Thyroid gland (tissue), 4 donors: Measurements from ENCODE around the gene NUPR1. TPM values are rescaled to one million over a fixed set of nuclear protein-coding genes. Genes with fewer than 3 reads are reported as not detected.
"Not testable (repeated sequence)": the region's sequence is repeated elsewhere in the genome, so short reads cannot be mapped to it uniquely, and the experiment has no call there.

Experiments used
- DNase-seq, 2 donors: peaks; one replicate each; pipeline ENCODE4 v3.0.0-alpha.2; 2019
- H3K27ac ChIP-seq, 3 donors: fragments of 200-600 bp; sonication (generic); 1 replicate in 2 of 3; 2 replicates in 1 of 3; pipeline ENCODE4 v1.5.1; 2016 to 2019; ENCODE audit warnings: mild to moderate bottlenecking in 1 of 3, moderate library complexity in 1 of 3
- H3K27me3 ChIP-seq: fragments of 200-600 bp; sonication (generic); one replicate; pipeline ENCODE4 v1.5.1; 2019
- H3K36me3 ChIP-seq, 2 donors: fragments of 200-600 bp; sonication (generic); one replicate each; pipeline ENCODE4 v1.5.1; 2016 to 2019
- H3K4me1 ChIP-seq, 2 donors: fragments of 200-600 bp; sonication (generic); one replicate each; pipeline ENCODE4 v1.5.1; 2017 to 2019
- H3K4me3 ChIP-seq, 3 donors: fragments of 200-600 bp; sonication (generic); replicated peaks in 1 of 3; 1 replicate in 2 of 3; 2 replicates in 1 of 3; pipeline ENCODE4 v1.5.1; 2016; ENCODE audit warnings: mild to moderate bottlenecking in 1 of 3
- H3K9me3 ChIP-seq: fragments of 200-600 bp; sonication (generic); one replicate; pipeline ENCODE4 v1.5.1; 2017
- POLR2A ChIP-seq, 2 donors: fragments of 450-650 bp; IDR thresholded peaks; one replicate each; pipeline ENCODE4 v1.6.1; 2017; ENCODE audit warnings: antibody characterized with exemption in 2 of 2, mild to moderate bottlenecking in 2 of 2, moderate library complexity in 1 of 2
- WGBS, 2 donors: methylation state at CpG; one replicate each; pipeline ENCODE4 v1.1.5; 2017; 5-methylcytosine and 5-hydroxymethylcytosine counted together
- intact Hi-C: fragments of 100-400 bp; cut with DNase I; formaldehyde crosslinking; loops from one replicate; pipeline ENCODE4 v1.15.1; 2023
- total RNA-seq, 4 donors: library from RNA; depleted of rRNA; stranded (reverse); fragments of >200 nt; gene quantifications; one replicate each; pipeline ENCODE4 v1.2.3, GENCODE V29; 2016
- TF ChIP-seq, protein P1 (sequence below), 6 experiments: fragments of 200-600 bp in 3 of 6; fragments of 450-650 bp in 3 of 6; sonication (generic) in 3 of 6; IDR thresholded peaks; one replicate each; pipeline ENCODE4 v1.5.1; 2016 to 2019; ENCODE audit warnings: antibody characterized with exemption in 6 of 6, mild to moderate bottlenecking in 2 of 6, inconsistent platforms in 1 of 6, moderate library complexity in 1 of 6

NUPR1 gene
- total RNA-seq, 4 donors from 2014 or later = 53.3 to 1,103 (median 535) TPM

DNA sequence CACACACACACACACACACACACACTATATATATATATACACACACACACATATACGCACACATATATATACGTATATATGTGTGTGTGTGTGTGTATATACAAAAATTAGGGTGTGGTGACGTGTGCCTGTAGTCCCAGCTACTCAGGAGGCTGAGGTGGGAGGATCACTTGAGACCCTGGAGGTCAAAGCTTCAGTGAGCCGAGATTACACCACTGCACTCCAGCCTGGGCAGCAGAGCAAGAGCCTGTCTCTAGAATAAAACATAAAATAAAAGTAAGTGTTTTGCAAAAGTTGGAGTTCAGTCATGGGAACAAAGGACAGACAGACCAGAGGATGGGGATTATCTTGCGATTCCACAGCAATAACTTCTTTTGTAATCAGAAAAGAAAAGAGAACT lies 10.8 kb downstream of the NUPR1 start:
- peak overlapping the region; percentile 73 to 80 (median 78) for H3K27ac ChIP-seq
- no peak overlapping the region for H3K4me3 ChIP-seq
- no peaks in the 10 kb centered on the region for H3K36me3 ChIP-seq
- DNase-seq = no peak
- 87 to 95% methylated on average over 5 of the region's 5 CpGs for WGBS, 2 donors
- TF ChIP-seq, protein P1, sequence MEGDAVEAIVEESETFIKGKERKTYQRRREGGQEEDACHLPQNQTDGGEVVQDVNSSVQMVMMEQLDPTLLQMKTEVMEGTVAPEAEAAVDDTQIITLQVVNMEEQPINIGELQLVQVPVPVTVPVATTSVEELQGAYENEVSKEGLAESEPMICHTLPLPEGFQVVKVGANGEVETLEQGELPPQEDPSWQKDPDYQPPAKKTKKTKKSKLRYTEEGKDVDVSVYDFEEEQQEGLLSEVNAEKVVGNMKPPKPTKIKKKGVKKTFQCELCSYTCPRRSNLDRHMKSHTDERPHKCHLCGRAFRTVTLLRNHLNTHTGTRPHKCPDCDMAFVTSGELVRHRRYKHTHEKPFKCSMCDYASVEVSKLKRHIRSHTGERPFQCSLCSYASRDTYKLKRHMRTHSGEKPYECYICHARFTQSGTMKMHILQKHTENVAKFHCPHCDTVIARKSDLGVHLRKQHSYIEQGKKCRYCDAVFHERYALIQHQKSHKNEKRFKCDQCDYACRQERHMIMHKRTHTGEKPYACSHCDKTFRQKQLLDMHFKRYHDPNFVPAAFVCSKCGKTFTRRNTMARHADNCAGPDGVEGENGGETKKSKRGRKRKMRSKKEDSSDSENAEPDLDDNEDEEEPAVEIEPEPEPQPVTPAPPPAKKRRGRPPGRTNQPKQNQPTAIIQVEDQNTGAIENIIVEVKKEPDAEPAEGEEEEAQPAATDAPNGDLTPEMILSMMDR (IDR thresholded peaks at IDR 0.05) = no peak
- TF ChIP-seq POLR2A (IDR thresholded peaks at IDR 0.05) = no peak
- no peaks in the 10 kb centered on the region for H3K9me3 ChIP-seq
- H3K4me1 ChIP-seq = peaks cover 59 to 73% of the 10 kb centered on the region in 2 donors
- intact Hi-C loops = no loop called here
- no peaks in the 10 kb centered on the region for H3K27me3 ChIP-seq

DNA sequence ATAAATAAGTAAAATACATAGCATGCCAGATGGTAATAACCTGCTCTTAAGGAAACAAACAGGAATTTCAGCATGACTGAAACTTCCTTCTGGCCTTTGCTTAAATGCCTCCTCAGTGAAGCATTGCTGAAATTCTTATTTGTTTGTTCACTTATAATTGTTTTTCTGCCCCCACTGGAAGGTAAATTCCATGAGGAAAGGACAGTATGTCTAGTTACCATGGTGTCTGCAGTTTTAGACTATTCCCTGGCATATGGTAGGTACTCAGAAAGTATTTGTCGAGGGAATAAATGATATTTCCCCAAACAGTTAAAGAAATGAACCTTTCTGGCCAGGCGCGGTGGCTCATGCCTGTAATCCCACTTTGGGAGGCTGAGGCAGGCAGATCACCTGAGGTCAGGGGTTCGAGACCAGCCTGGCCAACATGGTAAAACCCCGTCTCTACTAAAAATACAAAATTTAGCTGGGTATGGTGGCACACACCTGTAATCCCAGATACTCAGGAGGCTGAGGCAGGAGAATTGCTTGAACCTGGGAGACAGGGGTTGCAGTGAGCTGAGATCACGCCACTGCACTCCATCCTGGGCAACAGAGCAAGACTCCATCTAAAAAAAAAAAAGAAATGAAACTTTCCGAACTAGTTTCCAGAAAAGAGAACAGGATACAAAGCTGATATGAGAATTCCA lies 11.5 kb downstream of the NUPR1 start:
- H3K27me3 ChIP-seq, intact Hi-C loops, H3K9me3 ChIP-seq, H3K4me3 ChIP-seq, DNase-seq, H3K36me3 ChIP-seq: not testable (repeated sequence)
- 94 to 97% methylated on average over 7 of the region's 7 CpGs for WGBS, 2 donors
- Histone ChIP-seq H3K27ac (peak overlapping the region; percentile 73 to 80 (median 78)), H3K4me1 (peaks cover 53 to 73% of the 10 kb centered on the region in 2 donors)

DNA sequence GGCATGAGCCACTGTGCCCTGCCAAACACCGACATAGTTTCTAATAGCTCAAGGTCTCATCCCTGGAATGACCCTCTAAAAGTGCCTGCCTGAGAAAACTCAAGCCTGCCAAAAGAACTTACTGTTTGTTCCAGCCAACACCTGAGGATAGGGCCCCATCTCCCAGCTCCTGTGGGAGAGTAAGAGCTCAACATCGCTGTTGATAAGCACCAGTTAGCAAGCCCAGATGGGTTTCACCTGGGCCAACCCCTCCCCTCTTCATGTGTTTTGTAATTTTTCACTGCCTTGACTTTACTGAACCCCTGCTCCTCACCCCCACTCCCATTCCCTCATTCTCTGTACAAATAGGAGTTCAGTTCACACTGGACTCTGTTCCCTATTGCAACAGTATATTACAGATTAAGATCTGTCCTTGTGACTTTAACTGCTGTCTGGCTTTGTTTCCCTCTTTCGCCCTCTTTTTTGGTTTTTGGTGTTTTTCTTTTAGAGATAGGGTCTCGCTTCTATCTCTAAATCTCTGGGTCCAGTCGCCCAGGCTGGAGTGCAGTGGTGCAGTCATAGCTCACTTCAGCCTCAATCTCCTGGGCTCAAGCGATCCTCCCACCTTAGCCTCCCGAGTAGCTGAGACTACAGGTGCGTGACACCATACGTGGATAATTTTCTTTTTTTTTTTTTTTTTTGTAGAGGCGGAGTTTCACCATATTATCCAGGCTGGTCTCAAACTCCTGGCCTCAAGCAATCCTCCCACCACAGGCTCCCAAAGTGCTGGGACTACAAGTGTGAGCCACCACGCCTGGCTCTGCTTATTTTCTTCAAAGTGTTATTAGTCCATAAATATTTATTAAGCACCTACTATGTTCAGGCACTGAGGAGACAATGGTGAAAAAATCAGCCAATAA lies 12.3 kb downstream of the NUPR1 start:
- no peaks in the 10 kb centered on the region for H3K36me3 ChIP-seq
- 83 to 88% methylated on average over 11 of the region's 11 CpGs for WGBS, 2 donors
- intact Hi-C loops = no loop called here

DNA sequence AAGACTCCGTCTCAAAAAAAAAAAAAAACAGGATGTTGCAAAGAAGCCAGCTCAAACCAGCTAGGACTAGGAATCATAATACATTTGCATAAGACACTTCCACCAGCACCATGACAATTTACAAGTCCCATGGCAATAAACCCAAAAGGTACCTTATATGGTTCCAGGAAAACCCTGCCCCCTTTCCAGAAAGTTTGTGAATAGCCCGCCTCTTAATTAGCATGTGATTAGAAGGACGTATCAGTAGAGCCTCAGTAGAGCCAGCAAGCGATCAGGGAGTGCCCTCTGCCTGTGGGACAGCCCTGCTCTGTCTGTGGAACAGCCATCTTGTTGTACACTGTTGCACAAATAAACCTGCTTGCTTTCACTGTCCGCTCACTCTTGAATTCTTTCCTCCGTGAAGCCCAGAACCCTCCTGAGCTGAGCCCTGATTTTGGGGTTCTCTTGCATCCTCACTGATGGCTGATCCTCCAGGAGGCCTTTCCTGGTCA lies 14.0 kb downstream of the NUPR1 start:
- no peaks in the 10 kb centered on the region for H3K9me3 ChIP-seq
- intact Hi-C loops = no loop called here
- H3K27me3 ChIP-seq = no peaks in the 10 kb centered on the region
- no peak overlapping the region for H3K4me3 ChIP-seq
- TF ChIP-seq, protein P1 (IDR thresholded peaks at IDR 0.05) = no peak
- H3K4me1 ChIP-seq = peaks cover 43 to 71% of the 10 kb centered on the region in 2 donors
- H3K27ac ChIP-seq = peak overlapping the region; percentile 73 to 80 (median 78)
- peak in 1 of 2 donors; percentile 38 for DNase-seq
- WGBS, 2 donors = 75 to 87% methylated on average over 5 to 6 of the region's 6 CpGs
- no peaks in the 10 kb centered on the region for H3K36me3 ChIP-seq

More for the DNA sequence above, 12.3 kb downstream of the NUPR1 start:
- H3K27me3 ChIP-seq = no peaks in the 10 kb centered on the region
- H3K9me3 ChIP-seq = no peaks in the 10 kb centered on the region
- H3K27ac ChIP-seq = peak overlapping the region; percentile 73 to 80 (median 78)
- peak; percentile 60 to 67 for DNase-seq
- no peak overlapping the region for H3K4me3 ChIP-seq
- TF ChIP-seq, protein P1 (IDR thresholded peaks at IDR 0.05) = no peak
- no peak for TF ChIP-seq POLR2A (IDR thresholded peaks at IDR 0.05)
- peaks cover 45 to 69% of the 10 kb centered on the region in 2 donors for H3K4me1 ChIP-seq

DNA sequence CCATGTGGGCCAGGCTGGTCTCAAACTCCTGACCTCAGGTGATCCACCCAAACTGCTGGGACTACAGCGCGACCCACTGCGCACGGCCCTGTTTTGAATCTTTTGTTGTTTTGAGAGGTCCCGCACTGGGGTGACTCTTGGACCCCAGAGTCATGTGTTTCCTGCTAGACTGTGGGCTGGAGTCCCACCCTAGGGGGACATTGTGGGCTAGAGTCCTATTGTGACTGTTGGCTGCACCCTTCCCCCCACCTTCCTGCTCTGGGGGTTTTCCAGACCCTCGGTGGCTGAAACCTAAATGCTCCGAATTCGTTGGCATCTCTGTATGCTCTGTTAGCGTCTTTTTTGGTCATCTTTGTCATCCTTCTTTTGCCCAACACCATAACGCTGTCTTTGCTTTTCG lies 16.0 kb downstream of the NUPR1 start:
- WGBS, 2 donors = 84 to 87% methylated on average over 11 of the region's 11 CpGs
- no peak for DNase-seq
- intact Hi-C loops = no loop called here

More for the DNA sequence above, 16.0 kb downstream of the NUPR1 start:
- H3K4me1 ChIP-seq = peaks cover 34 to 60% of the 10 kb centered on the region in 2 donors
- no peaks in the 10 kb centered on the region for H3K9me3 ChIP-seq
- no peak overlapping the region for H3K4me3 ChIP-seq
- TF ChIP-seq, protein P1 (IDR thresholded peaks at IDR 0.05) = no peak
- no peak for TF ChIP-seq POLR2A (IDR thresholded peaks at IDR 0.05)
- no peaks in the 10 kb centered on the region for H3K36me3 ChIP-seq
- H3K27ac ChIP-seq = peak overlapping the region; percentile 78 to 83 (median 80)
- no peaks in the 10 kb centered on the region for H3K27me3 ChIP-seq
